Glomerular endothelial cell (primary cell): ENCODE measurements around the gene TCP11L2. TPM values are rescaled to one million over a fixed set of nuclear protein-coding genes. Genes with fewer than 3 reads are reported as not detected.

ENCODE experiments used
- DNase-seq: peaks from one replicate; pipeline ENCODE4 v3.0.0-alpha.2; 2011; ENCODE audit warnings: low read depth, low spot score; ENCODE audit errors: extremely low read depth
- total RNA-seq: library from RNA; depleted of rRNA; stranded (reverse); fragments of >200 nt; gene quantifications from 2 replicates; pipeline ENCODE4 v1.2.3, GENCODE V29; 2015

Gene TCP11L2
- 9.8 and 23.0 TPM in 2 replicates for total RNA-seq

DNA sequence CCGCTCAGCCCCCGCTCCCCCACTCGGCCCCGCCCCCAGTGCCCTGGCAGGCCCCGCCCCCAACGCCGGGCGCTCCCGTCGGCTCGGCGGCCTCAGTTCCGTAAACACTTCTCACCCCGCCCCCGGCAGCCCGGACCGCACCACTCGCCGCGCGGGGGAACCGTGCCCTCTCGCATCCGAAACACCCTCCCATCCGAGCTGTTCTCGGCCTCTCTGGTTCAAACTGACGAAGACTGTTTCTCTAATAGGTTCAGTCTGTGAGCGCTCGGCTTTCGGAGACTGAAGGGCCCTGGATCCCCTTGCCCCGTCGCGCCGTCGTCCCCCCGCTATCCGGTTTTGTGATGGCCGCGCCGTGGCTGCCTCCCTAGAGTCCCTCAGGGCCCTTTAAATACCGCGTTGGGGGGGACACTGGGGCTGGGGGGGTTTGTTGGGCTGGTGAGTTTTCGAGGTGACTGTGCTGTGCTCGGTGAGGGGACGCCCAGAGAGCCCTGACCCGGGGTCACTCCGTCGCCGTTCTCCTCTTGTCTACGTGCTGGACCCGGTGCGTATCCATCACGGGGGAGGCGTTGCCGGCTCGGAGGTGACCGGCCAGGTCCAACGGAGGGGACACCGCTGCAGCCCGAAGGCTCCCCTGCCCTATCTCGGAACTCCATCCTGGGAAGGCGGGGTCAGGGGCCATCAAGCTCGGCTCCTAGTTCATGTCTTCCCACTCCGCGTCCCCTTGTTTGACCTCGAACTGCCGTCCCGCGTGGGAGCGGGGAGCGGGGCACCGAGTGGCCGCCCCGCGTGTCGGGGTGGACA is at the start of gene TCP11L2:
Gene TCP11L2, plus strand, starts transcription at position 333 of the 801 bp plus-strand sequence. CDS start 8,343 bp downstream, outside the sequence.
- no peak for DNase-seq

DNA sequence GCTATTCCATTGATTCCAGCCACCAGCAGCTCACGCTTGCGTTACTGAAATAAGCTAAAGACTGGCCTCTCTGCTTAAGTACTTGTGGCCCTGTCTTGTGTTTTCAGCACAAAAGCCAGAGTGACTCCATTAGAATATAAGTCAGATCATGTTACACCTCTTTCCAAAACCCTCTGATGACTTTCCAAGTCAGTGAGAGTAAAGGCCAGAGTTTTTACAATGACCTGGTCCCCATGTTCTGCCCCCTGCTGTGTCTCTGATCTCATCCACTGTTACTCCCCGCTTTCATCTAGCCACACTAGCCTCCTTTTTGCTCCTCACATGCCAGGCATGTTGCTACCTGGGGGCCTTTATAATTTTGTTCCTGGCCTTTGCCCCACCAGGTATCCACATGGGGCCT is 47.8 kb upstream of the TCP11L2 start:
- DNase-seq = no peak

DNA sequence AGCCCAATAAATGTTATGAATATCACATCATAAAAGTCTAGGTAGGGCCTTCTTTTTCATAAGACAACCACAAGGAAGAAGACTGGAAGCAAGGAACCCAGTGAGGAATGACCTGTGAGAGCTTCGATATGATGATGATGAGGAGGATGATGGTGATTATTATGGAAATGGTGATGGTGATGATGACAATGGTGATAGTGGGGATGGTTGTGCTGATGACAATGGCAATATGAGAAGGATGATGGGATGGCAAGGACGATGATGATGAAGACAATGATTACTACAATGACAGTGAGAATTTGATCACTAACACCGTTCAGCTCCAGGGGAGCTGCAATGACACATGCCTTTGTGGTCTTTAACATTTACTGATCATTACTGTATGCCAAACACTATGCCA is 47.0 kb upstream of the TCP11L2 start:
- no peak for DNase-seq

DNA sequence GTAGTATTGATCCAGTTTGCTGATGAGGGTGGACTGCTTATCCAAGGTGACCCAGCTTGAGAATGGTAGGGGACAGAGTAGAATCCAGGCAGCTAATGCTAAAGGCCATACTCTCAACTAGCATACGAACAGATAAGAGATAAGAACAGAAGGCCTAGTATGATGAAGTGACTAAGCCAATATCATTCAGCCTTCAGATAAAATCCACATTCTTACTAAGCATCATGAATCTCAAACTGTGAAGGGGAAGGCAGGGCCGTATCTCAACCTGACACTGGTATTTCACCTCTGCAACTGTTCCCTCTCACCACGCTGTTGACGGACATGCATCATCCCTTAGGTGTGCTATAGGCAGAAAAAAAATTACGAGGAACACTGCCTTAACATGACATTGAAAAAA is 46.6 kb upstream of the TCP11L2 start:
- DNase-seq = no peak

DNA sequence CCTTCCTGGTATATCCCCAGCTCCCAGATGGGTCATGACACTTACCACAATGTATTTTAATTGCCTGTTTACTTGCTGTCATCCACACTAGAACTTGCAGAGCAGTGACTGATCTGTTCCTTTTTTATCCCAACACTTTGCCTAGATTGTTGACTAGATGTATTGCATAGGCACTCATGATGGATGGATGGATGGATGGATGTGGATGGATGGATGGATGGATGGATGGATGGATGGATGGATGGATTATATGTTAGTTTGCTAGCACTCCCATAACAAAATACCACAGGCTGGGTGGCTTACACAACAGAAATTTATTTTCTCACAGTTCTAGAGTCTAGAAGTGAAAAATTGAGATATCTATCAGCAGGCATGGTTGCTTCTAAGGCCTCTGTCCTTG is 46.0 kb upstream of the TCP11L2 start:
- DNase-seq = no peak

DNA sequence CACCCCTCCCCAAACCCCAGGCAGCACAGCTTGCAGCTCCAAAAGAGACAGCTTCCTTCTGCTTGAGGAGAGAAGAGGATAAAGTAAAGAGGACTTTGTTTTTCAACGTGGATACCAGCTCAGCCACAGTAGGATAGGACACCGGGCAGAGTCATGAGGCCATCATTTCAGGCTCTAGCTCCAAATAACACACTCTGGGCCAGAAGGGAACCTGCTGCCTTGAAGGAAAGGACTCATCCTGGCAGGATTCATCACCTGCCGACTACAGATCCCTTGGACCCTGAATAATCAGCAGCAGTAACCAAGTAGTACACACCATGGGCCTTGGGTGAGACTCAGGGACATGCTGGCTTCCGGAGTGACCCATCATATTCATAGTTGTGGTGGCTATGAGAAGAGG is 44.3 kb upstream of the TCP11L2 start:
- DNase-seq = no peak

DNA sequence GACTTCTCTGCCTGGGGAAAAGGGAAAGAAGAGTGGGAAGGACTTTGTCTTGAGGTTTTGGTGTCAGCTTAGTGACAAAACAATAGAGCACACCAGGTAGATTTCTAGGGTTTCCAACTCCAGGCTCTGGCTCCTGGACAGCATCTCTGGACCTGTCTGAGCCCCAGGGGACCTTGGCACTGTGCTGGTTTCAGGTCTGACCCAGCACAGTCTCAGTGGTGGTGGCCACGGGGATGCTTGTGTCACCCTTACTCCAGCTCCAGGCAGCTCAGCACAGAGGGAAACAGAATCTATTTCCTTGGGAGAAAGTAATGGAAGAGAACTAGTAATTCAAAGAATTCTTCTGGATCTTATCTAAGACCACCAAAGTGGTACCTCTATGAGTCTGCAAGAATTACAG is 43.6 kb upstream of the TCP11L2 start:
- DNase-seq = no peak

DNA sequence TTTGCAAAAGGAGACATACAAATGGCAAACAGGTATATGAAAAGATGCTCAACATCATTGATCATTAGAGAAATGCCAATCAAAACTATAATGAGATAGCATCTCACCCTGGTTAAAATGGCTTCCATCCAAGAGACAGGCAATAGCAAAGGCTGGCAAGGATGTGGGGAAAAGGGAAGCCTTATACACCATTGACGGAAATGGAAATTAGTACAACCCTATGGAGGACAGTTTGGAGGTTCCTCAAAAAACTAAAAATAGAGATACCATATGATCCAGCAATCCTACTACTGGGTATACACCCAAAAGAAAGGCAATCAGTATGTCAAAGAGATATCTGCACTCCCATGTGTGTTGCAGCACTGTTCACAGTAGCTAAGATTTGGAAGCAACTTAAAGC is 37.4 kb upstream of the TCP11L2 start:
- DNase-seq = no peak

DNA sequence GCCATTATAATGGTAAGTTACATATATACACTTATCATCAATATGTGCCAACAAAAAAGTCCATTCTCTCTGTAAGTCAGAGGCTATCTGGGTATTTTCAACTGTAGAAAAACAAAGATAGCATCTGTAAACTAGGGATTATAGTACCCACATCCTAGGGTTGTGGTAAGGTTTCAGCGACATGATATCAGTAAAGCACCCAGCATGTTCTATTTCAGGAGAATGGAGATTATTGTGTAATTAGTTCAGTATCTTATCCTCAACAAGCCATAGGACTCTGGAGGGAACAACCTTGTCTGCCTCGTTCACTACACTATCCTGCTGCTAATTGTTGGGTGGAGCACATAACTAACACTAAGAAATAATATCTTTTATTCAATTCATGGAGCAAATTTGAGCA is 35.0 kb upstream of the TCP11L2 start:
- no peak for DNase-seq

DNA sequence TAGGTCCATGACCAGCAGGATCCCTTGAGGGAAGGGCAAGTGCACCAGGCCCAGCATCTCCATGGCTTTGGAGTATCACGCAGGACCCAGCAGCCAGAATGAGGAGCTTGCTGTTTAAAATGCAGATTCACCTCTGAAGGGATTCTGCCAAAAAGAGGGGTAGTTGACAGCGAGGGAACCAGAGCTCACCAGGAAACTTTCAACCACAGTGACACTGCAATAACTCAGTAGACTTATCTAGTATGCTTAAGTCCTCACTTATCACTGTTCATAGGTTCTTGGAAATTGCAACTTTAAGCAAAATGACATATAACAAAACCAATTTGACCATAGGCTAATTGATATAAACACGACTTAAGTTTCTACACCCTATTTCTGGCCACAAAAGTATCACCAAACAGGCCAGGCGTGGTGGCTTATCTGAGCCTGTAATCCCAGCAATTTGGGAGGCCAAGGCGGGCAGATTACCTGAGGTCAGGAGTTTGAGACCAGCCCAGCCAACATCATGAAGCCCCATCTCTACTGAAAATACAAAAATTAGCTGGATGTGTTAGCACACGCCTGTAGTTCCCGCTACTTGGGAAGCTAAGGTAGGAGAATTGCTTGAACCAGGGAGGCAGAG is 33.3 kb upstream of the TCP11L2 start:
- no peak for DNase-seq

DNA sequence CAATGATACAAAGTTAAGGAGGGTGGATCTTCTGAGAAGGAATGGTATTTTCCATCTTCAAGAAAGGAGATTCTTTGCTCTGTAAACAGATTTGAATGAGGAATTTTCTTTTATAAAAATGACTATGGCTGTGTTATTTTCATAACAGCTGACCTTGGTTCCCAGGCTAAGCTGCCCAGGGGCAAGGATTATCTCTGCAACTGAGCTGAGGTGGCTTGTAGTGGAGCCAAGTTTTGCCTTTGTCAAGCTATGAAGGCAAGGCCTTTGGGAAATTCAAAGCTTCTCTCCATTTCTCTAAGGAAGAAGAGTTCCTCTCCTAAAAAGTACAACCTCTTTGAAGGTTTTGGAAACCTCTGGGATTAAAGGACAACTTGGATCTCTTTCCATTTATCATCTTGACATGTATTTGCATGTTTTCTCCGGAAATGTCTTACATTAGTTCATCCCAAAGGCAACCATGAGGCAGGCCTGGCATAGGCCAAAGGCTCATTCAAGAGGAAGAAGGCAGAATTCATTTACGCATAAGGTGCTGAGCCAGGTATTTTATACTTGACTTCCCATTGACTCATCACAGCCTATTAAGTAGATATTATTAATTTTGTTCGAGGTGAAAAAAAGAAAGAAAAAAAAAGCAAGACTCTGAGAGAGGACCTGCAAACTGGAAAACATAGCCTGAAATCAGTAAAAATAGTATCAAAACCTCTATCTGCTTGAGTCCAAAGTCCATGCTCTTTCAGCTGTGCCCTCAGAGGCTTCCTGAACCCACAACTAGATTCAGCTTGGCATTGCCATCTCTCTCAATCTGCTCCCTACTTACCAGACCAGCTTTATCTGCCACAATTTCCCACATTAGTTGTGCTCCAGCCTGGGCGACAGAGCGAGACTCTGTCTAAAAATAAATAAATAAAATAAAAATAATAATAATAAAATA is 30.7 kb upstream of the TCP11L2 start:
- DNase-seq = no peak

DNA sequence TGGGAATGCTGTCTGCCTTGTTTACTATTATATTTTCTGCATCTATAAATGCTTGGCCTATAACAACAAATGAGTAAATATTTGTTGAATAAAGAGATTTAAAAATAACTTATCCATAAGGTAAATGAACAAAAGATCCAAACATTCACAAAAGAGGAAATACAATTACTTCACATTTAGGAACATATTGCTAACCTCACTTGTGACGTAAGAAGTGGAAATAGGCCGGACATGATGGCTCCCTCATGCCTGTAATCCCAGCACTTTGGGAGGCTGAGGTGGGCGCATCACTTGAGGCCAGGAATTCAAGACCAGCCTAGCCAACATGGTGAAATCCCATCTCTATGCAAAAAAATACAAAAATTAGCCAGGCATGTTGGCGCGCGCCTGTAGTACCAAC is 29.0 kb upstream of the TCP11L2 start:
- no peak for DNase-seq

DNA sequence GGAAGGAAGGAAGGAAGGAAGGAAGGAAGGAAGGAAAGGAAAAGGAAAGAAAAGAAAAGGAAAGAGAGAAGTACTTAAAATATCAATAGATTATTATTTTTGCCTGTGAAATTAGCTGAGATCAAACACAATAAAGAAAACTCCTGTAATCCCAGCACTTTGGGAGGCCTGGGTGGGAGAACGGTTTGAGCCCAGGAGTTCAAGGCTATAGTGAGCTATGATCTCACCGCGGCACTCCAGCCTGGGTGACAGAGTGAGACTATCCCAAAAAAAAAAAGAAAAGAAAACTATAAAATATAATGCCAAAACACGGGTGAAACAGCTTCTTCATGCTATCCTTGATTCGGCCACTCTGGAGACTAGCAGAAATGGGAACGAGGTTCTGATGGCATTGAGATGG is 28.5 kb upstream of the TCP11L2 start:
- no peak for DNase-seq

DNA sequence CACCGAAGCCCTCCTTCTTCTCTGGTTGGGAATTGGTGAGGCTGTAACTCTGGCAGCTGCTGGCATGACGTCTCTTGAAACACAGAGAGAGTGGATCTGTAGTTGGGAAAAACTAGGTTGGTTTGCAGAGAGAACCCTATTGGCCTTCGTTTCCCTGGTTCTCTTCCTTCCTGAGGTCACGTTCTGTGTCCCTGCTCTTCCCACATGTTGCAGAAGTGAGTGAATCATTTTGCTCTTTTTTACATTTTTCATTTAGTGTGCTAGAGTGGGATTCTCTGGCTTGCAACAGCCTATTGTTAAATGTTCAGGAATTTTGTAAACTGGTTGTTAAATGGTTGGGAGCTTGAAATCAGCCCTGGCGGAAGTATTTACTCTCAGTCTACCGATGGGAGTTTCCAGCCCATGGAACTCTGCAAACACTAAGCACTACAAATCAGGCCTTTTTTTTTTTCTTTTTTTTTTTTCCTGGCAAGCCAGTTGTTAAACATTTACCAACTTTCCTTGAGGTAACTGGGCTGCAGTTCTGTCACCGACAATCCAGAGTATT is 27.9 kb upstream of the TCP11L2 start:
- no peak for DNase-seq

DNA sequence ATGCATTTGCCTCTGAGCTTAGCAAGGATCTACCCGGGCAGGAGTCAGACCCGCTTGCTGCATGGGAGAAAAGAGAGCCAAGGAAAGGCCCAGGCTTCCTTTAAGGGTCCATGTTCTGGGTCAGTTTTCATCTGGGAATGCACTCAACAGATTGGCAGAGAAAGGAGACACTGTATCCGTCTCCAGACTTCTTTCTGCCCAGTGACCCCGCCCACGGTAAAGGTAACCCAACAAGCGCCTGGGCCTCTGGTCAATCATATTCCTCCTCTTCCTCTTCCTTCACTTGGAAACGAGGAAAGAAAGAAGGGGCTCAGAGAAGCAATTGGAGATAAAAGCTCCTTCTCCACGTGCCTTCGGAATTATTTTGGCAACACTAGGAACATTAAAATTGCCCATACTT is 27.1 kb upstream of the TCP11L2 start:
- no peak for DNase-seq

DNA sequence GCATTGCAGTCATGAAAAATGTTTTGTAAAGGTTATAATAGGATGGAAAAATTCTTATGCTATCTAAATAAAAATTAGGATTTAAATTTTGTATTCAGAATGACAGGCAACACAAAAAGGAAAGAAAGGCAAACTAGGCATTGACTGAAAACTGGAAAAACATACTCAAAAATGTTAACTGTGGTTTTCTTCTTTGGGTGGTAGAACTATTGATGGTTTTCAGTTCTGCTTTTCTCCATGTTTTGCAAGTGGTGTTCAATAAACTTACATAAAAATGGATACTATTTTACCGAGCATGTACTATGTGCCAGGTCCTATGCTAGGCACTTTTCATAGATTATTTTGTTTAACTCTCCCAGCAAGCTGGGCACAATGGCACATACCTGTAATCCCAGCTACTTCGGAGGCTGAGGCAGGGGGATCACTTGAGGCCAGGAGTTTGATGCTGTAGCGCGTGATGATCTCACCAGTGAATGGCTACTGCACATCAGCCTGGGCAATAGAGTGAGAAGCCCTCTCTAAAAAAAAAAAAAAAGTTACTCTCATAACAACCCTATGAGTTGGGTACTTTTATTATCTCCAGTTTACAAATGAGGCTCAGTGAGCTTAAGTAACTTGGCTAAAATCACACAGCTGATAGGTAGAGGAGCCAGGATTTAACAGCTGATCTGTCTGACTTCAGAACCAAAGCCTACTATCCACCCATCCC is 26.3 kb upstream of the TCP11L2 start:
- DNase-seq = no peak

DNA sequence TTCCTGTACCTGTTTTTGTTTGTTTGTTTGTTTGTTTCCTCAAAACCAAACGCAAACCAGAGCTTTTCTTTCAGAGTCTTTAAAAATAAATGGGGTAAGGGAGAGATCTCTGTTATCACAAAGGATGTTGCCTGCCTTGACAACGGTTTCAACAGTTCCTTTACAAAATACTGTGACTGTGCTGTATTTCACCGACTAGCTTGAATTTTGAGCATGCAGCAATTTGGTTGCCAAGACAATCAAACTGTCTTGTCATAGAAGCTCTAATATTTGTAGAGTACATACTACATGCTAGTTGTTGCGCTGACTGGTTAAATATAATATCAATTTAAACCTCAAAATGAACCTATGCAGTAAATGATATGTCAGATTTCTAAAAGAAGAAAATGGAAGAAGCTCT is 22.4 kb upstream of the TCP11L2 start:
- DNase-seq = no peak

DNA sequence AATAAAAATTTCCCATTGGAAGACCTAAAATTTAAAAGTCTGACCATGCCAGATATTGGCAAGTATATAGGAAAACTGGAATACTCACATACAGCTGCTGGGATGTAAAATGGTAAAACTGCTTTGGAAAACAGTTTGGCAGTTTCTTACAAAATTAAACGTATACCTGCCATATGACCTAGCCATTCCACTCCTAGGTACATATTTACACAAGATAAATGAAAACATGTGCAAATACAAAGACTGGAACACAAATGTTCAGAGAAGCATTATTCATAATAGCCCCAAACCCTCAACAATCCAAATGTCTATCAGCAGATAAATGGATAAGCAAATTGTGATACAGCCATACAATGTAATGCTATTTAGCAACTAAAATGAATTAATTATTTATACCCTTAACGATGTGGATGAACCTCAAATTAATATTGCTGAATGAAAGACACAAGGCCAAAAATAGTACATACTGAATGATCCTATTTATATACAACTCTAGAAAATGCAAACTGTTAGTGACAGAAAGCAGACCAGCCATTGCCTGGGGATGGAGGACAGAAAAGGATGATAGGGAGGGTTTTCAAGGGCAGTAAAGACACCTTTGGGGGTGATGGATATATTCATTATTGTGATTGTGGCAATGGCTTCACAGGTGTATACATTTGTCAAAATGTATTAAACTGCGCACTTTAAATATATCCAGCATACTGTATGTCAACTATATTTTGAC is 21.3 kb upstream of the TCP11L2 start:
- DNase-seq = no peak

DNA sequence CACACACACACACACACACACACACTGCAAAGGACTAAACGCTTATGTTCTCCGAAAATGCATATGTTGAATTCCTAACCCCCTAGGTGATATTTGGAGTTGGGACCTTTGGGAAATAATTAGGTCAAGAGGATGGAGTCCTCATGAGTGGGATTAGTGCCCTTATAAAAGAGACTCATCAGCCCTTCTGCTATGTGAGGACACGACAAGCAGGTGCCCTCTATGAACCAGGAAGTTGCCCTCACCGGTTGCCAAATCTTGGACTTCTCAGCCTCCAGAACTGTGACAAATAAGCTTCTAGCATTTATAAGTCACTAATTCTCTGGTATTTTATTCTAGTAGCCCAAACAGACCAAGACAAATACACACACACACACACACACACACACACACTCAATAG is 20.7 kb upstream of the TCP11L2 start:
- DNase-seq = no peak
